ENCODE results near the gene ADGRD2. TPM values are rescaled to one million over a fixed set of nuclear protein-coding genes. Genes with fewer than 3 reads are reported as not detected.

Gene ADGRD2
- total RNA-seq, 1 experiment from 2014 or later: not detected

GRCh38 chr9:124419832-124420489 is 30.3 kb upstream of the ADGRD2 start:
- POLR2A ChIA-PET: no interaction called here
- no peak; the same call in 1 of the 2 replicates for ATAC-seq

More at GRCh38 chr9:124419832-124420489, 30.3 kb upstream of the ADGRD2 start:
- Histone ChIP-seq H3K9me3 (ENCODE audit: control insufficient read depth in 1 of 2, insufficient read depth in 1 of 2, low read depth in 1 of 2, low read length in 2 of 2) (no peaks in the 10 kb centered on the region), H4K20me1 (ENCODE audit: insufficient read depth) (no peaks in the 10 kb centered on the region), H3K4me1 (ENCODE audit: control insufficient read depth in 1 of 2, insufficient read depth in 2 of 2, low read length in 2 of 2) (peaks cover 0 to 7% of the 10 kb centered on the region in 2 experiments; a peak in 3 of 4 replicates), H2AFZ (ENCODE audit: low read depth, low read length, poor library complexity, severe bottlenecking) (peak overlapping the region; percentile 92), H3K9me2 (ENCODE audit: insufficient read depth) (no peaks in the 10 kb centered on the region), H3K4me3 (replicated peaks in 1 of 2; ENCODE audit: low read depth in 1 of 2, low read length in 2 of 2) (no peak overlapping the region), H3K27ac (ENCODE audit: low read depth, low read length) (no peak overlapping the region), H3K79me2 (ENCODE audit: insufficient read depth, low read length) (peaks cover 3% of the 10 kb centered on the region), H3K27me3 (ENCODE audit: insufficient read depth, low read length) (no peaks in the 10 kb centered on the region; the same call in 1 of the 2 replicates), H3K4me2 (ENCODE audit: low read length) (peak overlapping the region; percentile 21; the same call in 1 of the 2 replicates), H3K9ac (ENCODE audit: low read length) (no peak overlapping the region), H3K36me3 (ENCODE audit: control insufficient read depth in 1 of 2, insufficient read depth in 2 of 2, low read length in 2 of 2) (no peaks in the 10 kb centered on the region)
- CTCF ChIA-PET: interaction anchor here (0.7 to 3.6 kb wide), 4 partner anchors 117 to 345 kb away, joined by 3 to 21 read pairs (median 4); no protein-coding TSS in a partner anchor
- no peak for DNase-seq (ENCODE audit: low read depth, low spot score)
- BruUV-seq (replicated peaks): no TSS peak
- intact Hi-C loops (cut with micrococcal nuclease): loop anchor here (1.0 to 10.0 kb wide), 5 partner anchors 61 to 435 kb away; partner anchors contain the start of gene WDR38
- RAD21 ChIA-PET (ENCODE audit: low non-redundant PET in 1 of 2, low total read pairs in 2 of 2, uncharacterized antibody in 2 of 2, unreplicated experiment in 2 of 2): no interaction called here
- TF ChIP-seq FOSL1 (IDR thresholded peaks at IDR 0.05; ENCODE audit: low read depth): no peak
- no peak for TF ChIP-seq POLR2AphosphoS5 (IDR thresholded peaks at IDR 0.05; ENCODE audit: low read depth, low read length)
- no peak for TF ChIP-seq TCF7L2 (IDR thresholded peaks at IDR 0.05; ENCODE audit: borderline replicate concordance, extremely low read depth, insufficient read depth, insufficient read length)
- TF ChIP-seq REST (IDR thresholded peaks at IDR 0.05; ENCODE audit: low read depth): no peak
- no peak for TF ChIP-seq POLR2A (IDR thresholded peaks at IDR 0.05; ENCODE audit: borderline replicate concordance, extremely low read depth, insufficient read depth, insufficient read length)
- TF ChIP-seq YY1 (IDR thresholded peaks at IDR 0.05; ENCODE audit: extremely low read depth, insufficient replicate concordance, low read depth, low read length): no peak
- no peak for TF ChIP-seq EGR1 (IDR thresholded peaks at IDR 0.05; ENCODE audit: low read depth)
- no peak for TF ChIP-seq RAD21 (IDR thresholded peaks at IDR 0.05; ENCODE audit: low read depth)
- TF ChIP-seq SP1 (IDR thresholded peaks at IDR 0.05; ENCODE audit: low read depth): no peak
- no peak for TF ChIP-seq SIN3A (IDR thresholded peaks at IDR 0.05; ENCODE audit: low read depth)
- TF ChIP-seq ZNF274 (IDR thresholded peaks at IDR 0.05; ENCODE audit: low read depth, low read length): no peak
- TF ChIP-seq SRF (IDR thresholded peaks at IDR 0.05; ENCODE audit: low read depth): no peak
- no peak for TF ChIP-seq CEBPB (IDR thresholded peaks at IDR 0.05; ENCODE audit: low read depth)
- TF ChIP-seq MAX (IDR thresholded peaks at IDR 0.05): no peak
- TF ChIP-seq, protein P1, sequence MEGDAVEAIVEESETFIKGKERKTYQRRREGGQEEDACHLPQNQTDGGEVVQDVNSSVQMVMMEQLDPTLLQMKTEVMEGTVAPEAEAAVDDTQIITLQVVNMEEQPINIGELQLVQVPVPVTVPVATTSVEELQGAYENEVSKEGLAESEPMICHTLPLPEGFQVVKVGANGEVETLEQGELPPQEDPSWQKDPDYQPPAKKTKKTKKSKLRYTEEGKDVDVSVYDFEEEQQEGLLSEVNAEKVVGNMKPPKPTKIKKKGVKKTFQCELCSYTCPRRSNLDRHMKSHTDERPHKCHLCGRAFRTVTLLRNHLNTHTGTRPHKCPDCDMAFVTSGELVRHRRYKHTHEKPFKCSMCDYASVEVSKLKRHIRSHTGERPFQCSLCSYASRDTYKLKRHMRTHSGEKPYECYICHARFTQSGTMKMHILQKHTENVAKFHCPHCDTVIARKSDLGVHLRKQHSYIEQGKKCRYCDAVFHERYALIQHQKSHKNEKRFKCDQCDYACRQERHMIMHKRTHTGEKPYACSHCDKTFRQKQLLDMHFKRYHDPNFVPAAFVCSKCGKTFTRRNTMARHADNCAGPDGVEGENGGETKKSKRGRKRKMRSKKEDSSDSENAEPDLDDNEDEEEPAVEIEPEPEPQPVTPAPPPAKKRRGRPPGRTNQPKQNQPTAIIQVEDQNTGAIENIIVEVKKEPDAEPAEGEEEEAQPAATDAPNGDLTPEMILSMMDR (IDR thresholded peaks at IDR 0.05 in 2 of 3, conservative IDR thresholded peaks at IDR 0.05 in 1 of 3; ENCODE audit: borderline replicate concordance in 1 of 3, insufficient read depth in 1 of 3, low read depth in 2 of 3, low read length in 2 of 3): no peak
- TF ChIP-seq CBX3 (IDR thresholded peaks at IDR 0.05; ENCODE audit: low read depth): no peak
- TF ChIP-seq, protein P2, sequence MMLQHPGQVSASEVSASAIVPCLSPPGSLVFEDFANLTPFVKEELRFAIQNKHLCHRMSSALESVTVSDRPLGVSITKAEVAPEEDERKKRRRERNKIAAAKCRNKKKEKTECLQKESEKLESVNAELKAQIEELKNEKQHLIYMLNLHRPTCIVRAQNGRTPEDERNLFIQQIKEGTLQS (IDR thresholded peaks at IDR 0.05): no peak
- TF ChIP-seq JUND (IDR thresholded peaks at IDR 0.05): no peak

Data from HCT116 (cell line).